HG02884 (cell line): ENCODE measurements around the gene CUL7.
"Not testable (repeated sequence)": the region's sequence is repeated elsewhere in the genome, so short reads cannot be mapped to it uniquely, and the experiment has no call there.

Experiments
- ATAC-seq: cut with Tn5 transposase; IDR thresholded peaks from one replicate; pipeline ENCODE4 v1.9.1; 2021; ENCODE audit warnings: mild to moderate bottlenecking, moderate library complexity; ENCODE audit not compliant: unreplicated experiment

Gene CUL7

GRCh38 chr6:43053545-43054205 is at the start of gene CUL7:
TSS of gene CUL7 (minus strand) at chr6:43053851. CDS start at chr6:43052788, 1,063 bp downstream.
- ATAC-seq, result peak; percentile 76

DNA sequence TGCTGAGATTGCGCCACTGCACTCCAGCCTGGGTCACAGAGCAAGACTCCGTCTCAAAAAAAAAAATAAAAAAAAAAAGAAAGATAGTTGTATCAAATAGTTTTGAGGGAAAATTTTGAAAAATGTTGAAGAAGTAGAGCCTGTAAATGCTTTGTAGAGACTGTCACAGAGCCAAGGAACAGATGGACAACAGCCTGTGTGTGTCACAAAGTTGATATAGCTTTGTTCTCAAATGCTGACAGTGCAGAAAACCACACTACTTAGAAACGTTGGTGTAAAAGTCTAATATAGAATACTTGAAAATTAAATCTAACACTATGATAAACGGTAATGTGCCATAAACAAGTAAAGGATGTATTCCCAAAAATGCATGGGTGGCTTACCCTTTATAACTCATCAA is 47.8 kb upstream of the CUL7 start:
- ATAC-seq, result no peak

- no peak for ATAC-seq
These were observed 43.9 kb upstream of the CUL7 start for GRCh38 chr6:43097502-43097901.

DNA sequence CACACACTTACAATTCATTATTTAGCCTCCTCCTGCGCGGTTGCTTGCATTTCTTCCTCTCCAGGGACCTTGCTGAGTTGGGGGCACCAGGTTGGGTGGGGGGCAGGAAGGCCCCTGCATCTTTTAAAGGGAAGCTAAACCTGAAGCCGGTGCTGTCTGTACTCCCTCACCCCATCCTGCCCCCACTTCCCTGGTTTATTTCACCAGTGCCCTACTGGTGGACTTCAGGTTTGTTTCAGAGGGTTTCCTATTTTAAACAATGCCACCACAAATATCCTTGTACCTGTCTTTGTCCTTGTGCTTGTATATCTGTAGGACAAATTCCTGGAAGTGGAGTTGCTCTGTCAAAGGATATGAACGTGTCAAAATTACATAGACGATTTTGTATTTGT is 43.4 kb upstream of the CUL7 start:
- ATAC-seq, result no peak

DNA sequence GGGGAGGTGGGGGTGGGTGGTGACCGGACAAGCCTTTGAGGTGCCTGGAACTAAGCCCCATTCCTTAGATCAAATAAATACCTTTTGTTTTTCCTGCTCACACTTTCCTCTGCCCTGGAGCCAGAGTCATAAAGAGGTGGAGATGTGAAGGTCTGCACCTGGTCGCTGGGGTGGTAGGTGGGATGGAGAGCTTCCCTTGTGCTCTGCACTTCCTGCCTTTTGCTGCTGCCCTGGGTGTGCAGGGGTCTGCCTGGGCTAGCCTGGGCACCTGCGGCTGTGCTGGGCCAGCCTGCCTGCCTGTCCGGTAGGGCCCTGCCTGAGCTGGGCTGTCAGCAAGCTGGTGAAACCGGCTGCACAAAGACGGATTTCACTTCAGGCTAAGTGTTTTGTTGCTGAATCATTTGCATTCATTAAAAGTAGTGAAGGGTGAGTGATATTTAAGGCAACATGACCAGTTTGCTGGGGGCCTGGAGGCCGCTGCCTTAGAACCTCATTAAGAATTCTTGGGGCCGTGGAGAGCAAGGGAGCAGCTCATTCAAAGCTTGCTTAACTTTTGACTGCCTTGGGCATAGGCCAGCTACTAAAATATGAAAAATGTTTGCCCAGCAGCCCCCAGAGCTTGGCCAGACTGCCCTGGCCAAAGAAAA is 42.9 kb upstream of the CUL7 start:
- ATAC-seq, result no peak

GRCh38 chr6:43095939-43096338 is 42.3 kb upstream of the CUL7 start:
- ATAC-seq, result no peak

- no peak for ATAC-seq
These were observed 40.0 kb upstream of the CUL7 start for GRCh38 chr6:43093436-43094289.

DNA sequence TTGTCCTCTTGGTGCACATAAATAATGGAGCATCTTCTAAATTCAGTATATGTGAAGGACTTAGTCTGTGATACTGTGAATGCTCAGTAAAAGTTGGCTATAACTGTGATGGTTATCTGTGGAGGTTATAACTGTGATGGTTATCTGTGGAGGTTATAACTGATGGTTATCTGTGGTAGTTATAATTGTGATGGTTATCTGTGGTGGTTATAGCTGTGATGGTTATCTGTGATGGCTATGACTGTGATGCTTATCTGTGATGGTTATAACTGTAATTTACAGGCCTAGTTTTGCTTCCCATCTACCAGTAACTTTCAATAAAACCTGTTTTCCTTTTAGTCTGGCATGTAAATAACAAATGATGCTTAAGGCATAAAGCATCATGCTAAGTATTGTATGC is 39.0 kb upstream of the CUL7 start:
- no peak for ATAC-seq

DNA sequence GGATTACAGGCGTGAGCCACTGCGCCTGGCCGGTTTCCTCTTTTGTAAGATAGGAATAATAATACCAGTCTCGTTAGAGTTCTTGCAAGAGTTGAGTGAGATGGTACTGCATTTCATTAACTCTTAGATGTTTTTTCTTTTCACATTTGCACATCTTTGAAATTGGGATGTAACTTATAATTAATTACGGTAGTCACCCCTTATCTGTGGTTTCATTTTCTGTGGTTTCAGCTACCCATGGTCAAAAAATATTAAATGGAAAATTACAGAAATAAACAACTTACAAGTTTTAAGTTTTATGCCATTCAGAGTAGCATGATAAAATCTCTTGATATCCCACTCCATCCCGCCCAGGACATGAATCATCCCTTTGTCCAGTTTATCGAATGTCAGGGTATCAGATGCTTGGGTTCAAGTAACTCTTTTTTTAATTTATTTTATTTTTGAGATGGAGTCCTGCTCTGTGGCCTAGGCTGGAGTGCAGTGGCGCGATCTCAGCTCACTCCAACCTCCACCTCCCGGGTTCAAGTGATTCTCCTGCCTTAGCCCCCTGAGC is 37.9 kb upstream of the CUL7 start:
- ATAC-seq, result no peak

- ATAC-seq, result no peak
These were observed 37.4 kb upstream of the CUL7 start for GRCh38 chr6:43091020-43091419.

GRCh38 chr6:43090559-43090956 is 36.9 kb upstream of the CUL7 start:
- ATAC-seq, result no peak

- ATAC-seq, result no peak
These were observed 36.4 kb upstream of the CUL7 start for GRCh38 chr6:43089874-43090558.

DNA sequence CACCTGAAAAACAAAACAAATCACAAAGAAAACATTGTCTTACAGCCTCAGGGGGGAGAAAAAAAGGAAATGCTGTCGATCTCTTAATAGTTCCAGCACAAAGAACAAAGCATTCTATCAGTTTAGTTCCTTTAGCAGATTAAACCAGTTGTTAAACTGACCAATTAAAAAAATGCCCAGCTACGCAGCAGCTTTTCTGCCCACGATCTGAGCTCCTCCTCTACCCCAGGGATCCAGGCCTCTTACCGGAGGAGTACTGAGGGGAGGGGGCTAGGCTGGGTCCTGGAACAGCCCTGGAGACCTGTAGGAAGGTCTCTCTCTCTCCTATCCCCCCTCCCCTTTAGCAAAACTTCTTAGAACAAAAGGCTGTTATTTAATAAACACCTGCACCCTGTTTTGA is 35.8 kb upstream of the CUL7 start:
- ATAC-seq, result no peak

- no peak for ATAC-seq
These were observed 35.0 kb upstream of the CUL7 start for GRCh38 chr6:43088654-43089056.

DNA sequence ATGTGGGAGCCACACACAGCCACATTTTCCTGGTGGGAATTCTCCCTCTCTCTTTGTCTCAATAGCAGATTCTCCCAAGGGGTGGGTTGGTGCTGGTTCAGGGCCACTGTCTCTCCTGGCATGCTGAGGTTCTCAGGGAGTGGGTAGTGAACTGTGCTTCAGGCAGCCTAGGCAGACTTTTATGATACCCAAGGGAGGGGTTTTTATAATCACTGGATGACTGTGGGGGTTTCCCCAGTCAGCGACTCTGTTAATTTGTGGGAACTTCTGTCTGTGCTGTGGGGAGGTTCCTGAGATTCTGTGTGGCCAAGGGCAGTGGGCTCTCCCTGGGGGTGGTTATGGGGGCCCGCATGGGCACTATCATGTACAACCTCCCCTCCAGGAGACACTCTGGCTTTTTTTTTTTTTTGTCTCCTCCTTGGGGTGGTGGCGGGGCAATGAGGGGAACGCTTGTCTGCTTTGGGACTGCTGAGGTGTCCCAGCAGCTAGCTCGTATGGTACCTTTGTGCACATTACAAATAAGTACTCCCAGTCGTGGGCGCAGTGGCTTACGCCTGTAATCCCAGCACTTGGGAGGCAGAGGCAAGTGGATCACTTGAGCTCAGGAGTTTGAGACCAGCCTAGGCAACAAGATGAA is 32.5 kb upstream of the CUL7 start:
- no peak for ATAC-seq

DNA sequence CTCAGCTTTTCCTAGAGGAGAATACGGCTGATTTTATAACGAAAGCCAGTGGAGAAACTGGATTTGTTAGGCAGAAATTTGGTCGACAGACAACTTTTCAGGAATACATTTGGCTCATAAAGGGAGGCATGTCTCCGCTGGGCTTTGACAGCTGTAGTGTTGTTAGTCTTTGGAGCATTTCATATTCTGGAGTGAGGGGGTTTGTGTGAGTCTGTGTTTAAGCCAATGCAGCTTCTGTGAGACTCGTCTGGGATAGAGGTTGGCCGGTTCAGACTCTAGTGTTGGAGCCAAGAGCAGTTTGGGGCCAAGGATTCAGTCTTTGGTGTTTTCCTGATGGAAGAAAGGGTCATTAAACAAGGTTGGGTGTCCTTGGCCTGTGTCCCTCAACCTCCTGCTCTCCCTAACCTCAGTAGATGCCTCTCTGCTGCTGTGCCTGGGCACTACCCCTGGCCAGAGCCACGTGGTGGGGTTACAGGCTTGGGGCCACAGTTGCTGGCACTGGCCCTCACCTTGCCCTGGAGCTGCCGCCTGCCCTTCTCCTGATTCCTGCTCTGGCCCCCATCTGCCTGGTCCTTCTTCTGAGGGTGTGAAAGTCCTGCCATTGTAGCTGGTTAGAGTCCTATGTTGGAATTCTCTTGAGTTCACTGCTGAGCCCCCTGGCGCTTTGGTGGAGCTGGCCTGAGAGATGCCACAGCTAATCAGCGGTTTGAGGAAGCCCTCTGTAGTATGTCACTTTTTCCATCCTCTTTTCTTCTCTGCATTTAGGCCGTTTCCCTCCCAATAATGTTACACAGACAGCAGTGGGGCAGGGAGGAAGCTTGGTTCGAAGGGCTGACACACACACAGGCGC is 29.4 kb upstream of the CUL7 start:
- ATAC-seq, result no peak

GRCh38 chr6:43081922-43082321 is 28.3 kb upstream of the CUL7 start:
- not testable (repeated sequence) for ATAC-seq

DNA sequence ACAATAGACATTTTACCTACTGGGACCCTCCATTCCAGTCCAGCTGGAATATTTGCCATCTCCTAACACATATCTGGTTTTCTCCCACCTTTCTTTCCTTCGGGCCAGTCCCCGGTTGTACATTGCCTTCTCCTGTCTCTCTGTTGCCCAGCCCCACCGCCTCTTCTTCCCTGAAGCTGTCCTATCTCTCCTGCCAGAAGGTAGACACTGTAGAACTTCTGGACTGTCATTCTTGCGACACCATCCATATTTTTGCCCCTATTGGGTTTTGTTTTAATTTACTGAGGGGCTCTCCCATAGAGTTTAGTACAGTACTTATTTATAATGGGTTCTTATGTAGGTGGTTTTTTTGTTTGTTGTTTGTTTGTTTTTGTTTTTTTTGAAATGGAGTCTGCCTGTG is 27.4 kb upstream of the CUL7 start:
- ATAC-seq, result no peak

GRCh38 chr6:43078691-43079090 is 25.0 kb upstream of the CUL7 start:
- no peak for ATAC-seq
